Measurements from ENCODE around the gene ACTN2.

- no peak for TF ChIP-seq EZH2 (IDR thresholded peaks at IDR 0.05; ENCODE audit: borderline replicate concordance)
- TF ChIP-seq, protein P1, sequence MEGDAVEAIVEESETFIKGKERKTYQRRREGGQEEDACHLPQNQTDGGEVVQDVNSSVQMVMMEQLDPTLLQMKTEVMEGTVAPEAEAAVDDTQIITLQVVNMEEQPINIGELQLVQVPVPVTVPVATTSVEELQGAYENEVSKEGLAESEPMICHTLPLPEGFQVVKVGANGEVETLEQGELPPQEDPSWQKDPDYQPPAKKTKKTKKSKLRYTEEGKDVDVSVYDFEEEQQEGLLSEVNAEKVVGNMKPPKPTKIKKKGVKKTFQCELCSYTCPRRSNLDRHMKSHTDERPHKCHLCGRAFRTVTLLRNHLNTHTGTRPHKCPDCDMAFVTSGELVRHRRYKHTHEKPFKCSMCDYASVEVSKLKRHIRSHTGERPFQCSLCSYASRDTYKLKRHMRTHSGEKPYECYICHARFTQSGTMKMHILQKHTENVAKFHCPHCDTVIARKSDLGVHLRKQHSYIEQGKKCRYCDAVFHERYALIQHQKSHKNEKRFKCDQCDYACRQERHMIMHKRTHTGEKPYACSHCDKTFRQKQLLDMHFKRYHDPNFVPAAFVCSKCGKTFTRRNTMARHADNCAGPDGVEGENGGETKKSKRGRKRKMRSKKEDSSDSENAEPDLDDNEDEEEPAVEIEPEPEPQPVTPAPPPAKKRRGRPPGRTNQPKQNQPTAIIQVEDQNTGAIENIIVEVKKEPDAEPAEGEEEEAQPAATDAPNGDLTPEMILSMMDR (IDR thresholded peaks at IDR 0.05; ENCODE audit: poor library complexity): no peak
- TF ChIP-seq EZH2phosphoT487 (IDR thresholded peaks at IDR 0.05; ENCODE audit: low read depth, severe bottlenecking, unreplicated experiment): no peak
These were observed 22.4 kb upstream of the ACTN2 start for GRCh38 chr1:236663934-236664333.

All from hepatocyte (in vitro differentiated cells).